ENCODE measurements around the gene GYPB. TPM values are rescaled to one million over a fixed set of nuclear protein-coding genes. Genes with fewer than 3 reads are reported as not detected.
"Not testable (repeated sequence)": the region's sequence is repeated elsewhere in the genome, so short reads cannot be mapped to it uniquely, and the experiment has no call there.

The GYPB gene
- under 1 TPM in 1 of 2 experiments, not detected in 1; 0.70 TPM for total RNA-seq

DNA sequence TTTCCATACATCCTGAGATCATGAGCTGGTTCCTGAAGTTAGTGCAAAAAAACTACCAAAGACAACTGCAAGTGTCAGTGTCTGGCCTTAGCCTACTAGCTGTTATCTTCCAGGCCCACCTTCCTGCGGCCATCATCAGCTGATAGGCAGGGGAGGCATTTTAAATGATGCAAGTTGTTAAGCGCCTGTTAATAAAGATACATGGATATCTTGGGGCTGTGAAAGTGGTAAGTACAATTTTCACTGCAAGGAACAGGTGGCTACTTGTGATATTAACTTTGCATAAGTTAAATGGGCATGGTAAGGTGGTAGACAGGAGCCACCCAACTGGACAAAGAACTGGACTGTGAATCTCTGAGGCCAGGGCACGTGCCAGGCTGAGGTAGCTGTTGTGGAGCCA is at the start of gene GYPB:
Gene GYPB (minus strand): TSS at position 104 of the 400 bp plus-strand sequence. CDS start 93 bp downstream, at position 11.
- H3K4me1 Mint-ChIP-seq; DNase-seq; H3K9me3 Mint-ChIP-seq (ENCODE audit: low read depth); H3K27ac Mint-ChIP-seq; H3K4me3 Mint-ChIP-seq; ATAC-seq; H3K36me3 Mint-ChIP-seq; CTCF ChIA-PET; H3K27me3 Mint-ChIP-seq: not testable (repeated sequence)

DNA sequence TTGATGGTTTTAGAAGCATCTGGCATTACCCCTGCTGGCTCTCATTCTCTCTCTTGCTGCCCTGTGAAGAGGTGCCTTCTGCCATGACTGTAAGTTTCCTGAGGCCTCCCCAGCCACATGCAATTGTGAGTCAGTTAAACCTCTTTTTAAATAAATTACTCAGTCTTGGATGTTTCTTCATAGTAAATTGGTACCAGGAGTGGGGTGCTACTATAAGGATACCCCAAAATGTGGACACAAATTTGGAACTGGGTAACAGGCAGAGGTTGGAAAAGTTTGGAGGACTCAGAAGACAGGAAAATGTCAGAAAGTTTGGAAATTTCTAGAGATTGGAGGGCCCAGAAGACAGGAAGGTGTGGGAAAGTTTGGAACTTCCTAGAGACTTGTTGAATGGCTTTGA is 42.4 kb upstream of the GYPB start:
- ATAC-seq; H3K4me3 Mint-ChIP-seq; H3K4me1 Mint-ChIP-seq; CTCF ChIA-PET; H3K27me3 Mint-ChIP-seq; H3K9me3 Mint-ChIP-seq (ENCODE audit: low read depth); H3K27ac Mint-ChIP-seq; H3K36me3 Mint-ChIP-seq; DNase-seq: not testable (repeated sequence)

DNA sequence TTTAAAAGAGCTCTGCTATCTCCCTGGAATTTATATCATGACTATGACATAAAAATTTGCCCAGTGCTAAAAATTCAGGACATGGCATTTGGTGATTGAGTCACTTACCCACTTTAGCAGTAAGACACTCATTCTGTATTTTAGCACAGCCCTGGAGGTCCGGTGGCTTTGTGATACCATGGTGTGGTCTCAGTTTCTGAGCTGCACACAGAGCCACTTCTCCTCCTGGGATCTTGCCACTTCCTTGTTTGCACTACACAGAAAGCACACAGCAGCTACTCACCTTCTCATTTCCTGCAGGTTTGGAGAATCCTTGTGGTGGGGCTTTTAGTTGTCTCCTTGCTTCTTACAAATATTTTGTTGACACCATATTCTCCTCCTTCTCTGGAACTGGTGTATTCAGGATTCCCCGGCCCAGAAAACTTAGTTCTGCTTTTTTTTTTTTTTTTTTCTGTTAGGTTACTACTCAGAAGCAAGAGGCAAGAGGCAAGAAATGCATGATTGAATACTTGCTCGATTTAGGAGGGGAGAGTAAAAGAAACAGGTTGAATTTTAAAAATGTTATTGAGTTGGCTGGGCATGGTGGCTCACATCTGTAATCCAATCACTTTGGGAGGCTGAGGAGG is 41.2 kb upstream of the GYPB start:
- DNase-seq; H3K36me3 Mint-ChIP-seq; H3K4me3 Mint-ChIP-seq; CTCF ChIA-PET; ATAC-seq; H3K4me1 Mint-ChIP-seq; H3K27ac Mint-ChIP-seq; H3K9me3 Mint-ChIP-seq (ENCODE audit: low read depth); H3K27me3 Mint-ChIP-seq: not testable (repeated sequence)

DNA sequence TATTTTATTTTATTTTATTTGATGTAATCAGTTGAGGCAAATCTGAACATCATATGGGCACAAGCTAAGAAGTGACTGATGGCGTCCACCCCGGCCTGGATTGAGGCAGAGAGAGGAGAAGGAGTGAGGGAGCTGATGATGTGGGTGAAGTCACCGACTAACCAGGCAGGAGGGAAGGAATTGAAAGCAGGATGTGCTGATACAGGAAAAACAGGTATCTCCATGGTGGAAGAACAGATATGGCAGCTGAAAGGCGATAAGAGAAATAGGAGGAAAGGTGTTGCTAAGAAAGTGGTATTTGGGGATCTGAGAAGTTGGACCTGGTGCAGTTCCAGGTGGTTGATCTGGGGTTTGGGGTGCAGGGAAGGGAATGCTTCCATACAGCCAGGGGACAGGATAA is 37.6 kb upstream of the GYPB start:
- H3K36me3 Mint-ChIP-seq = no peaks in the 10 kb centered on the region
- CTCF ChIA-PET = no interaction called here
- no peak overlapping the region for H3K4me3 Mint-ChIP-seq
- ATAC-seq (no peak), DNase-seq (no peak)
- H3K27ac Mint-ChIP-seq = no peak overlapping the region
- H3K4me1 Mint-ChIP-seq = no peaks in the 10 kb centered on the region
- no peaks in the 10 kb centered on the region for H3K27me3 Mint-ChIP-seq
- H3K9me3 Mint-ChIP-seq (ENCODE audit: low read depth) = peaks cover 6% of the 10 kb centered on the region

DNA sequence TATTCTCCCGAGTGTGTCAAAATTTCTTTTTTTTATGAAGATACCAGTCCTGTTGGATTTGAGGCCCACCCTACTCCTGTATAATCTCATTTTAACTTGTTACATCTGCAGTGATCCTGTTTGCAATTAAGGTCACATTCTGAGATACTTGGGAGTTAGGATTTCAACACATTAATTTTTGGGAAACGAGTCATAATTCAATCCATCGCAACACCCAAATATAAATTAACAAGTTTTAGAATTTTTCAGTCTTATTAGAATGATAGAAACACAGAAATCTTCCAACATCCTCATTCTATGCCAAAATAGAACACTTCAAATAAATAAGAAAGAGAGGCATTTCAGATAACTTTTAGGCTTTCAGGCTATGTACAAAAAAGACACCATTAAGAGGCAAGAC is 36.2 kb upstream of the GYPB start:
- H3K27ac Mint-ChIP-seq; H3K9me3 Mint-ChIP-seq (ENCODE audit: low read depth); ATAC-seq; DNase-seq; CTCF ChIA-PET; H3K4me1 Mint-ChIP-seq; H3K36me3 Mint-ChIP-seq; H3K4me3 Mint-ChIP-seq; H3K27me3 Mint-ChIP-seq: not testable (repeated sequence)

DNA sequence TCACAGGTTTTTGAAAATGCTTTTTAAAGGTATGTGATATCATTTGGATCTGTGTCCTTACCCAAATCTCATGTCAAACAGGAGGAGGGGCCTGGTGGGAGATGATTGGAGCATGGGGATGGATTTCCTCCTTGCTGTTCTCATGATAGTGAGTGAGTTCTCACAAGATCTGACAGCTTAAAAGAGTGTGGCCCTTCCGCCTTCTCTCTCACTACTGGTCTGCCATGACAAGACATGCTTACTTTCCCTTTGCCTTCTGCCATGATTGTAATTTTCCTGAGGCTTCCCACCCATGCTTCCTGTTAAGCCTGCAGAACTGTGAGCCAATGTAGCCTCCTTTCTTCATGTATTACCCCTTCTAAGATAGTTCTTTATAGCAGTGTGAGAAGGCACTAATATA is 32.3 kb upstream of the GYPB start:
- ATAC-seq; H3K4me3 Mint-ChIP-seq; CTCF ChIA-PET; H3K9me3 Mint-ChIP-seq (ENCODE audit: low read depth); H3K36me3 Mint-ChIP-seq; H3K27ac Mint-ChIP-seq; DNase-seq; H3K27me3 Mint-ChIP-seq; H3K4me1 Mint-ChIP-seq: not testable (repeated sequence)

DNA sequence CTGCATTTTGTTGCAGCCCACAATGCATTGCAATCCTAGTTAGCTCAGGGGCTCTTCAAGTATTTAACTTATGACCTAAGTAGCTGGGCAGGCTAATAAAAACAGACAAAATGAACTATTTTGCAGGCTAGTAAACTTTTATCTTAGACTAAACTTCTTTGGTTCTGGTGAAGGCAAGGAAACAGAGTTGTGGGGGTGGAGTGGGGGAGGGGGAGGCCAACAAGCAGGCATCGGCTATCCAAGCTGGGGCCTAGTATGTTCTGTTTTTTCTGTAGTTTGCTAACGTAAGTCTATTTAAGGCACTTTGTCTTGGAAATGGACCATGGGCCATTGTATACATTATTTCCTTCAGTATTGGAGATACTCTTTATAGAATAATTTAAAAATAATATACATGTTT is 31.5 kb upstream of the GYPB start:
- H3K9me3 Mint-ChIP-seq (ENCODE audit: low read depth); ATAC-seq; H3K4me1 Mint-ChIP-seq; H3K4me3 Mint-ChIP-seq; H3K36me3 Mint-ChIP-seq; H3K27me3 Mint-ChIP-seq; CTCF ChIA-PET; DNase-seq; H3K27ac Mint-ChIP-seq: not testable (repeated sequence)

DNA sequence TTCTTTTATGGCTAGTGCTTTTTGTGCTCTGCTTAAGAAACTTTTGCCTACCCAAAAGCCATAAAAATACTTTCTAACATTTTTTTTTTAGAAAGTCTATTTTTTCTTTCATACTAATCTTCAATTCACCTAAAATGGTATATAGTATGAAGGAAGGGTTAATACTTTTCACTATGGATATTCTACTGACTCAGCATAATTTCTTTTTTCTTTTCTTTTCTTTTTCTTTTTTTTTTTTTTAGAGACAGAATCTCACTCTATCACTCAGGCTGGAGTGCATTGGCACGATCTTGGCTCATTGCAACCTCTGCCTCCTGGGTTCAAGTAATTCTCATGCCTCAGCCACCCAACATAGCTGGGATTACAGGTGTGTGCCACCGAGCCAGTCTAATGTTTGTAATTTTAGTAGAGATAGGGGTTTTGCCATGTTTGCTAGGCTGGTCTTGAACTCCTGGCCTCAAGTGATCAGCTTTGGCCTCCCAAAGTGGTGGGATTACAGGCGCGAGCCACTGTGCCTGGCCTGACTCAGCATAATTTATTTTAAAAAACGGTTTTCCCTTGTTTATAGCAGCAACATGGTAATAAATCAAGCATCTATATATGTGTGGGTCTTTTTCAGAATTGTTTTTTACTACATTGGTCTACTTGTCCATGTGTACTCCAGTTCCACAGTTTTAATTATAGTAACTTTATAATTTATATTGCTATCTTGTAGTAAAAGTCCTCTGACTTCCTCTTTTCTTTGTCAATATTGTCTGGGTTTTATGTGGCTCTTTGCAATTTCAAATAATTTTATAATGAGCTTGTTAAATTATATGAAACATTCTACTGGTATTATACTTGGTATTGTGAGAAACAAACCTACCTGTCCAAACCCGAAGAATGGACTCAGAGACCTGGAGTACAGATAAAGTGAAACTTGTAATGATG is 30.6 kb upstream of the GYPB start:
- ATAC-seq, CTCF ChIA-PET: not testable (repeated sequence)

DNA sequence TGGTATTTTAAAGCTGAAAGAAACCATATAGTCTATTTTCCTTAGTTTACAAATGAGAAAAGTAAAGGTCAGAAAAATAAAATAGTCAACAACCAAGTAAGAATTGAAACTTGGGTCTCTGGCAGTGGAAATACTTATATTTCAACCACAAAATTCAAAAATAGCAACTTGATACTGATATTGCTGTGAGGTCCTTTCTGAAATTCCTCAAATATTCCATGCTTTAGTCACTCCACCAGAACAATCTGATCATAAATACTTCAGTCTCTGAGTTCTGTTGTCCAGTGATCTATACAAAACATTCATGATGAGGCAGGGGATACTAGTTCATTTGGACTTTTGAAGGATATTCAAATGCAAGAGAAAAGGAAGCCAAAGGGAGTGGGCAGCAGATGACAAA is 25.8 kb upstream of the GYPB start:
- CTCF ChIA-PET; H3K36me3 Mint-ChIP-seq; H3K27ac Mint-ChIP-seq; H3K9me3 Mint-ChIP-seq (ENCODE audit: low read depth); H3K4me1 Mint-ChIP-seq; ATAC-seq; DNase-seq; H3K27me3 Mint-ChIP-seq; H3K4me3 Mint-ChIP-seq: not testable (repeated sequence)

More for the DNA sequence above, 30.6 kb upstream of the GYPB start:
- not testable (repeated sequence) for H3K4me1 Mint-ChIP-seq; DNase-seq; H3K9me3 Mint-ChIP-seq (ENCODE audit: low read depth); H3K27ac Mint-ChIP-seq; H3K4me3 Mint-ChIP-seq; H3K27me3 Mint-ChIP-seq; H3K36me3 Mint-ChIP-seq

DNA sequence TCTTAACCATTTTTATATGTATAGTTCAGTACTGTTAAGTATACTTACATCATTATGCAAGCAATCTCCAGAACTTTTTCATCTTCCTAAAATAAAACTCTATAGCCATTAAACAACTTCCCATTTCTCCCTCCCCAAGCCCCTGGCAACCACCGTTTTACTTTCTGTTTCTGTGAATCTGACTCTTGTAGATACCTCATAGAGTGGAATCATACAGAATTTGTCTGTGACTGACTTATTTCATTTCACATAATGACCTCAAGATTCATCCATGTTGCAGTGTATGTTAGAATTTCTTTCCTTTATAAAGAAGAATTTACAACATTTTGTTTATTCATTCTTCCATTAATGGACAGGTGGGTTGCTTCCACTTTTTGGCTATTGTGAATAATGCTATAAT is 13.4 kb upstream of the GYPB start:
- H3K27ac Mint-ChIP-seq; H3K27me3 Mint-ChIP-seq; H3K36me3 Mint-ChIP-seq; CTCF ChIA-PET; H3K4me1 Mint-ChIP-seq; H3K4me3 Mint-ChIP-seq; DNase-seq; H3K9me3 Mint-ChIP-seq (ENCODE audit: low read depth); ATAC-seq: not testable (repeated sequence)

DNA sequence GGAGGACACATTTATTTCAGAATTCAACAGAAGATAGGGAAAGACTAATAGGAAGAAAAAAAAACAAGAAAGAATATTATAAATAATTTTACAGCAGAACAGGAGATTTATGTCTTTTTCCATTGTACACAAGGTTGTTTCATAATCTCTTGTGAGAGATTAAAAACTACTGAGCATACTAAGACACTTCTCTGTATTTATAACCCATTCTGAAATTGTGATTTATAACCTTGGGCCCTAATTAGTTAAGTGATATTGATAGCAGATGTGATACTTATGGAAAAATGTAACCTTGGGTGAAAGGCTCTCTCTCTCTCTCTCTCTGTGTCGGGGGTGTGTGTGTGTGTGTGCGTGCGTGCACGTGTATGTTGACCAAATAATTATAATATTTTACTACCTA is 12.7 kb upstream of the GYPB start:
- H3K27ac Mint-ChIP-seq; H3K27me3 Mint-ChIP-seq; ATAC-seq; H3K36me3 Mint-ChIP-seq; H3K4me1 Mint-ChIP-seq; H3K4me3 Mint-ChIP-seq; CTCF ChIA-PET; H3K9me3 Mint-ChIP-seq (ENCODE audit: low read depth); DNase-seq: not testable (repeated sequence)

DNA sequence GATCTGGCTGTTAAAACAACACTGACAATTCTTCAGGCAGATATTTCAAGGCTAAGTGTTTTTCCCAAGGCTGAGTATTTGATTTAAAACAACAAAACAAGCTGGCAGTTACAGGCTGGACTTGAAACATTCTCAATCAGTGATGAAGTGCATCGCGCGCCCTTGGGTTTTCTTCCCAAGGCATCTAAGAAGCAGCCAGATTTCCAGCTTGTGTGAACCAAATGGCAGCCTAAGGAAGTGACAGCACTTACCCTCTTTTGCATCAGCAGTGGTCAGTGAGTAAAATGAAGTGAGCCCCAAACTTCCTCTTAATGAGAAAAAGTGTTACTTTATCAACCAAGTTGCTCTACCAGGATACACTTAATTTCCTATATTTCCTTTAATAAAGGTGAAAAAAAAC is 12.2 kb upstream of the GYPB start:
- ATAC-seq; H3K36me3 Mint-ChIP-seq; H3K27ac Mint-ChIP-seq; H3K4me3 Mint-ChIP-seq; H3K9me3 Mint-ChIP-seq (ENCODE audit: low read depth); H3K4me1 Mint-ChIP-seq; DNase-seq; H3K27me3 Mint-ChIP-seq; CTCF ChIA-PET: not testable (repeated sequence)

DNA sequence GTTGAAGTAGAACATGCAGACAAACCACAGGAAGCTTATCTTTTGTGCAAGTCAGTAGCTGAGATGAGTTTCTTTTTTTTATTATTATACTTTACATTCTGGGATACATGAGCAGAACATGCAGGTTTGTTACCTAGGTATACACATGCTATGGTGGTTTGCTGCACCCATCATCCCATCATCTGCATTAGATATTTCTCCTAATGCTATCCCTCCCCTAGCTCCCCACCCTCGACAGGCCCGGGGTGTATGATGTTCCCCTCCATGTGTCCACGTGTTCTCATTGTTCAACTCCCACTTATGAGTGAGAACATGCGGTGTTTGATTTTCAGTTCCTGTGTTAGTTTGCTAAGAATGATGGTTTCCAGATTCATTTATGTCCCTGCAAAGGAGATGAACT is 11.5 kb upstream of the GYPB start:
- ATAC-seq; H3K9me3 Mint-ChIP-seq (ENCODE audit: low read depth); H3K27me3 Mint-ChIP-seq; H3K36me3 Mint-ChIP-seq; CTCF ChIA-PET; H3K4me1 Mint-ChIP-seq; H3K4me3 Mint-ChIP-seq; DNase-seq; H3K27ac Mint-ChIP-seq: not testable (repeated sequence)

DNA sequence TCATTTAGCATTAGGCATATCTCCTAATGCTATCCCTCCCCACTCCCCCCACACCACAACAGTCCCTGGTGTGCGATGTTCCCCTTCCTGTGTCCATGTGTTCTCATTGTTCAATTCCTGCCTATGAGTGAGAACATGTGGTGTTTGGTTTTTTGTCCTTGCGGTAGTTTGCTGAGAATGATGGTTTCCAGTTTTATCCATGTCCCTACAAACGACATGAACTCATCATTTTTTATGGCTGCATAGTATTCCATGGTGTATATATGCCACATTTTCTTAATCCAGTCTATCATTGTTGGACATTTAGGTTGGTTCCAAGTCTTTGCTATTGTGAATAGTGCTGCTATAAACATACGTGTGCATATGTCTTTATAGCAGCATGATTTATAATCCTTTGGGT is 7.5 kb upstream of the GYPB start:
- H3K27me3 Mint-ChIP-seq; ATAC-seq; CTCF ChIA-PET; H3K9me3 Mint-ChIP-seq (ENCODE audit: low read depth); H3K4me3 Mint-ChIP-seq; H3K4me1 Mint-ChIP-seq; H3K27ac Mint-ChIP-seq; H3K36me3 Mint-ChIP-seq; DNase-seq: not testable (repeated sequence)

All from activated CD8-positive, alpha-beta memory T cell treated with anti-CD3 and anti-CD28 coated beads, Interleukin-2, amount 10 ng/mL, durations not matched to agents 7 days and 5 days (primary cell).